HepG2 (cell line): Measurements from ENCODE around the gene RERE.

Experiments
- POLR2AphosphoS5 ChIP-seq: IDR thresholded peaks from 2 replicates; pipeline ENCODE4 v1.6.1; 2012; ENCODE audit warnings: low read depth, low read length
- ZNF782 ChIP-seq: sonication (generic); formaldehyde crosslinking; IDR thresholded peaks from 2 replicates; pipeline ENCODE4 v1.4.0; 2020; ENCODE audit warnings: missing genetic modification reagents, mild to moderate bottlenecking, borderline replicate concordance

DNA sequence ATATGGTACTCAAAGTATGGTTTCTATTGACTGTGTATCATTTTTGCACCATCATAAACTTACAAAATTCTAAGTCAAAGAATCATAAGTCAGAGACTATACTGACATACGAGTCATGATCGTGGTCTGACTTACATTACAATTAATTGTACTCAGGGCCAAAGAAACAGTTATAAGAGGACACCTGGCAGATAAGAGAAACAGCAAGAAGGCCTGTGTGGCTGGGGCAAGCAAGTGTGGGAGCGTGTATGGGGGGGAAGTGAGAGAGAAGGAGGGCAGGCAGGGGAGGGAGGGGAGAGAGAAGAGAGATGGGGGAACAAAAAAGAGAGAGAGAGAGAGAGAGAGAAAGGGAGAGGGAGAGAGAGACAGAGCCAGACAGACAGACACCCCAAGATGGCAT is 70.9 kb downstream of the RERE start:
- TF ChIP-seq ZNF782 = no peak
- no peak for TF ChIP-seq POLR2AphosphoS5
